NCI-H345 treated with DMSO at 0.1 percent for 48 hours (cell line): ENCODE measurements around the gene HAP1.
"Not testable (repeated sequence)": the region's sequence is repeated elsewhere in the genome, so short reads cannot be mapped to it uniquely, and the experiment has no call there.

Experiments
- DNase-seq: peaks from one replicate; lab custom pipeline; 2025; ENCODE audit not compliant: unreplicated experiment; lab: John Stamatoyannopoulos, UW

HAP1 gene

DNA sequence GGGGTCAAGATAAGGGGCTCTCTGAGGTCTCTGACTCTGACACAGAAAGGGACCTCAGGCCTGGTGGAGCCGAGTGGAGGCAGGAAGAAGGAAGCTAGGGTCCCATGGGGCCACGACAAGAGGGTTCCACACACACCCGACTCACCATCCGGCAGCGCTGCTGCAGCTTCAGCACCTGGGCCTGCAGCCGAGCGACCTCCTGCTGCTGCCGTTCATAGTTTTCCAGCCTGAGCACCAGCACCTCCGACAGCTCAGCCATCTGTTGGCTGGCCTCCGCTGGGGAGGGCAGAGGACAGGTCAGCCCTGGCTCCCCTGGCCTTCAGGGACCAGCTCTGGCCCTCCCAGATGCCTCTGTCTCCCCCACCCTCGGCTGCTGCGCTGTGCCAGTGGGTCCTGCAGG, 6.4 kb downstream of the HAP1 start:
- no peak for DNase-seq

DNA sequence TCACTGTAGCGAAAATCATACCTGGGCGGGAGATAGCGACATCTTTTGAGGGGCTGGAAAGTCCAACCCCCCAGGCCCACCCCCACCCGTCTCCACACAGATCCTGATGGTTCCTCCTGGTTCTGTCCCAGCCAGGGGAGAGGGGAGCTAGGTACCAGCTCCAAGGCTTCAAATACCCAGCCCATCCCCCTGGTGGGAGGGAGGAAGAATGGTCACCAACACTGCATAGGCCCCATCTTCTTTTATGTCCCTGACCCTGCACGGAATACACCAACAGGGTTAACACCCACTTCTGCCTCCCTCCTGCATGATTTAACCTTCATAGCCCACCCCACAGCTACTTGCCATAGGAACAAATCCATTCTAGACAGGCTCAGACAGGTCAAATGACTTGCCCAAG, 9.3 kb downstream of the HAP1 start:
- DNase-seq = no peak

DNA sequence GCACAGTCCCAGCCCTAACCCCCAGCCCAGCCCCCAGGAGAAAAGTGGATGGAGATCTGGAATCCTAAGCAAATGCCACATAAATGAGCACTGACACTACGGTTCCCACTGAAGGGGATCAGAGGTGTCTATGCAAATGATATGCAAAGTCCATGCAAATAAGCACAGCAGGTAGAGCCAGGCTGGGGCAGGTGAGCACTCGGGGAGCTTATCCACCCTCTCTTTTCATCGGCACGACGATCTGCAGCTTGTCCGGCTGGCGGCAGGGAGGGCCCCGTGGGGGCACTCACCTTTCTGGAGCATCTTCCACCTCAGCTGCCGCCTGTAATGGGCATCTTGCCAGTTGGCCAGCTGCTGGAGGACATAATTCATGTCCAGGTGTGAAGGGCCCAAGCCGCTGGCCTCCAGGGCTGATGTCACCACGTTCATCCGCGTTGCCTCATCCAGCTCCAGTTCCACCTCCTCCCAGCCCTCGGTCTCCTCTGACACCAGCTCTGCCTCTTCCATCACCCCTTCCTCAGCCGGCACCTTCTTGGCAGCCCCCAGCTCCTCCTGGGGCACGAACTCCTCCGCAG, 9.9 kb downstream of the HAP1 start:
- DNase-seq = no peak

DNA sequence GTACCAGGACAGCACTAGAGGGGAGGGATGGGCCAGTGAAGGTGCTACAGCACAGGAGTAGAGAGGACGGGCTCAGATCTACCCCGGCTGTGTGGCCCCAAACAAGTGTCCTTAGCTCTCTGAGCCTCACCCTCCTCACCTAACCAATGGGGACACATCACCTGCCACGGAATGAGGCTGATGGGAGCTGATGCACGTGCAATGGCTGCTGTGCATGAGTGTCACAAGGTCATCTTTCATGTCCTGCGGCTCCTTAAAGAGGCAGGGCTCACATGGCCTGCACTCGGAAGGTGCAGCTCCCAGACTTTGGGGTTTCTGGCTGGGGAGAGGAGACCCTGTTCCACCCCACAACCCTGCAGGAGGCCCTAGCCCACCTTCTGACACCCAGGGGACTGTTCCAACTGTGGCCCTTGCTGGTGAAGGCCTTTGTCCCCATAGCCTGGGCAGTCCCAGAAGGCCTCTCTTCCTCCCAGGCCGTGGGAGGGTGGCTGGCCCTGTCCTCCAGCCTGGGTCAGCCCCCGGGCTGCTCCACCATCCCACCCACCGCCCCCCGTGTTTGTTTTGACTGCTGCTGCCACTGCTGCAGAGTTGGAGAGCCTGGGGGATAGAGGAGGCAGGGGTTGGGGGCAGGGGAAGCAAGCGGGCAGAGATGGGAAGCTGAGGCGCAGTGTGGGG, 10.5 kb downstream of the HAP1 start:
- DNase-seq = no peak

DNA sequence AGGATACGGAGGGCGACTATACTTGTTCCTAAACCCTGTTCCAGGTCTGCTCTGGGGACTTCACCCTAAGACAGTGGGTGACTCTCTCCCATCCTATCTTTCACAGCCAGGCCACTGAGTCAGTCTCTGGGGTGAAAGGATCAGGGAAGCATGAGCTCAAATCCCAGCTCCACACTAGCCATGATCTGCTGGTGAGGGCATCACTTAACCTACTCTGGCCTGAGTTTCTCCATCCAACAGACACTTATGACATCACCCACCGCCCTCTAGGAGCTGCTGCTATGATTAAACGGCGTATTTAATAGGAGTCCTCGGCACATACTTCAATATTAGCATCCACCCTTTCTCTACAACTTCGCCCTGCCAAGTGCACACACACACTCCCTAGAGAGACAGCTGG, 12.2 kb downstream of the HAP1 start:
- no peak for DNase-seq

DNA sequence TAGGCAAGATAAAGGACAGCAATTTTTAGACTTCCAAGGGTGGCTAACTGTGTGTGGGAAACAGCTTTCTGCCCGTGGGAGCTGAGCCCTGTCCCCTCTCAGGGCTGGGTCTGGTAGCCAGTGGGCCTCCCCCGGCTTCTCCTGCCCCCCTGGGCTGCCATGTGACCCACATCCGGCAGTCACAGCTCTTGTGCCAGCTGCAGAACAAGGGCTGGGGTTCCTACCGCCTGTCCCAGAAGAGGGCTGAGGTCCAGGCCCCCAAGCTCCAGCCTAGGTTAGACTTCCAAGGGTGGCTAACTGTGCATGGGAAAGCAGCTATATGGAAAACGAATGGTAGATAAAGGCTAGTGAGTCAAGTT, 16.2 kb downstream of the HAP1 start:
- DNase-seq = no peak

DNA sequence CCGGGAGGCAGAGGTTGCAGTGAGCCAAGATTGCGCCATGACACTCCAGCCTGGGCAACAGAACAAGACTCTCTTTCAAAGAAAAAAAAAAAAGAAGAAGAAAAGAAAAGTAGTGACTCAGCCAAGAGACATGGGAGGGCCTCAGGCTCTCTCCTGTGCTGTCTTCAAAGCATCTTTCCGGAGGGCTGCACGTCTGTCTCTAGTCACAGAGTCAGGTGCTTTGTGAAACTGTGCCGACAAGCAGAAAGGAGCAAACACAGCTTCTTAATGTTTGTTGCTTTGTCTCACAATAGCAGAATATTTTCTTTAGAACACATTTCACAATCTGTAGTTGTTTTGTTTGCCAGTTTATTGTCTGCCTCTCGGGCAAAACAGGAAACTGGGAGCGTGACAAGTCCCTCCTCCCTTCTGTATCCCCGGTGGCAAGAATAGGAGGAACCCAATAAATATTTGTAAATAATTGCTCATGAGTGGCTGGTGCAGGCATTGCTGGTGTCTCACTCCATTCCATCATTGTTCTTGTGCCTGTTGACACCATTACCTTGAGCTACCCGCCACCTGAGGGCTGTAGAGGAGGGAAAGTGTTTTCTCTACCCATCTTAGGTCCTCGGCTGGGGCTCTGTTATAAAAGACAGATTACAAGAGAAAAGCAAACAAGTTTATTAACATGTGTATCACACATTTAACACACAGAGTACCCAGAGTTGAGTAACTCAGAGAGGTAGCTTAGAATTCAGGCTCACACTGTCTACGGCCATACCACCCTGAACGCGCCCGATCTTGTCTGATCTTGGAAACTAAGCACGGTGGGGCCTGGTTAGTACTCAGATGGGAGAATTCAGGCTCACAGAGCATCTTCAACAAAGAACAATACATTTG, 16.8 kb downstream of the HAP1 start:
- no peak for DNase-seq

DNA sequence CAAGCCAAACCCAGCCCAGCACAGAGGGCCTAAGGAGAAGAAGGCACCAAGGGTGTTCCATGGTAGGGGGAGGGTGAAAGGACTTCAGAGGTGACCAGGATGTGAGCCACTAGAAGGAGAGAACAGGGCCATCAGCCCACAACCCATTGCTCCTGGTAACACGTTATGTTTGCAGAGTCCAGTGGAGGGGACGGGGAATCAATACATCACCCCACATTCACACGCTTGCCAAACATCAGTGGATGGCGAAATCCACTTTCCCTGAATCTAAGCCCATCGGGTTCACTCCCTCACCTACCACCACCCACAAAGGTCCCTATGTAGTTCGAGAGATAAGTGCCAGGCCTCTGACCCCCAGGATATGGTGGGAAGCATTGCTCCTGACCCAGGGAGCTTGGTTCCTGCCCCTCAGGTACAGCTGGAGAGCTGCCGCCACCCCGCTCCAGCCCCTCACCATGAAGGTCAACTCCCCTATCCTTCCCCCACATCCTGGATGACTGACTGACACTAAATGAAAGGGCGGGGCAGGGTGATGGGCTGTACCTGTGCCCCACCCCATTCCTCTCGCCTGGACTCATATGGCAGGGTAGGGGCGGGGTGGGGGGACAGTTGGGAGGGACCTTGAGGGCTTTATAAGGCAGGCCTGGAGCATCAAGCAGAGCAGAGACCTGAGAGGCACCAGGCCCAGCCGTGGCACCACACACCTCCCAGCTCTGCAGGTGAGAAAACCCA, 22.6 kb downstream of the HAP1 start, which contains the start of gene GAST:
Gene GAST, plus strand, starts transcription at position 663 of the 732 bp plus-strand sequence. CDS start 3,106 bp downstream, outside the sequence.
- DNase-seq = no peak

DNA sequence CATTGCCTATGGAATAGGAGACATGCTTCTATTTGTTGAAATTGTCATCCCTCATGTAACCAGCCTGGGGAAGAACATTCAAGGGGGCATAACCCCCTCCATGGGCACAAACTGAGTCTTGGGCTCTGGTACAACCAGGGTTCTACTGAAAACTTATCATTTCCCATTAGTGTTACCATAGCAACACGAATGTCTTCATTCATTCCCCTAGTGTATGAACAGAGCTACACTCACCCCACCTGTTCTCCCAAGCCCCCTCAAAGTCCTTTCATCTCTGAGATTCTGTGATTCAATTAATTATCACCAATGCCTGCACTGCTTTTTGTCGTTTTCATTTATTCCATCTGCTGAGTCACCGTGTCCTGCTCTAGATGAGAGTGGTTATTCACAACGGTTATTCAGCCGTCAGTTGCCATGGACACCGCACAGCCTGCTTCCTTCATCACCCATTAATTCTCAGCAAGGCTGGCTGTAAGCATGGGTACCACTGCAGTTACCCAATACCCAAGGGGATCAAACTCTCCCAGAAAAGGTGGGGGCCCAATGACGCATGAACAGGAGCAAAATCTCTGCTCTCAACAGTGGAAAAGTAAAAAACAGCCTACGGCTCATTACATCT, 23.9 kb downstream of the HAP1 start:
- no peak for DNase-seq

DNA sequence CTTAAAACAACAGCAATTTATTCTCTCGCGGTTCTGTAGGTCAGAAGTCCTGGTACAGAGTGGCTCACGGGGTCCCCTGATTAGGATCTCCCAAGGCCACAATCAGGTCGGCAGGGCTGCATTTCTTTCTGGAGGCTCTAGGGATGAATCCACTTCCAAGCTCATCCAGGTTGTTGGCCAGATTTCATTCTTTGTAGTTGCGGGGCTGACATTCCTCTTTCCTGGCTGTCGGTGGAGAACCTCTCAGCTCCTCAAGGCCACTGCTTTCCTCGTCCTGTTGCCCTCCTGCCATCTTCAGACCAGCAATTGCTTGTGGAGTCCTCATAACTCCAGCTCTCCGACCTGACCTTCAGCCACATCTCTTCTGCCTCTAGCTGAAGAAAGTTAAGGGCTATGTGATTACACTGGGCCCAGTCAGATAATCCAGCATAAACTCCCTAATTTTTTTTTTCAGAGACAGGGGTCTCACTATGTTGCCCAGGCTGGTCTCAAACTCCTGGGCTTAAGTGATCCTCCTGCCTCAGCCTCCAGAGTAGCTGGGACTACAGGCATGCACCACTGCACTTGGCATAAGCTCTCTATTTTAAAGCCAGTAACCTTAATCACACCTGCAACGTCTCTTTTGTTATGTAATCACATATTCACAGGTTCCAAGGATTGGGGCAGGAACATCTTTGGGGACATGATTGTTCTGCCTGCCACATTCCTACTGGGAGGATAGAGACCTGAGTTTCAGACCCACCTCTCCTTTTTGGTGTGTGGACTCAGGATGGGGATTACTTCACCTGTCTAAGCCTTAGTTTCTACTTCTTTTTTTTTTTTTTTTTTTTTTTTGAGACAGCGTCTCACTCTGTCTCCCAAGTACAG, 26.4 kb downstream of the HAP1 start:
- no peak for DNase-seq

DNA sequence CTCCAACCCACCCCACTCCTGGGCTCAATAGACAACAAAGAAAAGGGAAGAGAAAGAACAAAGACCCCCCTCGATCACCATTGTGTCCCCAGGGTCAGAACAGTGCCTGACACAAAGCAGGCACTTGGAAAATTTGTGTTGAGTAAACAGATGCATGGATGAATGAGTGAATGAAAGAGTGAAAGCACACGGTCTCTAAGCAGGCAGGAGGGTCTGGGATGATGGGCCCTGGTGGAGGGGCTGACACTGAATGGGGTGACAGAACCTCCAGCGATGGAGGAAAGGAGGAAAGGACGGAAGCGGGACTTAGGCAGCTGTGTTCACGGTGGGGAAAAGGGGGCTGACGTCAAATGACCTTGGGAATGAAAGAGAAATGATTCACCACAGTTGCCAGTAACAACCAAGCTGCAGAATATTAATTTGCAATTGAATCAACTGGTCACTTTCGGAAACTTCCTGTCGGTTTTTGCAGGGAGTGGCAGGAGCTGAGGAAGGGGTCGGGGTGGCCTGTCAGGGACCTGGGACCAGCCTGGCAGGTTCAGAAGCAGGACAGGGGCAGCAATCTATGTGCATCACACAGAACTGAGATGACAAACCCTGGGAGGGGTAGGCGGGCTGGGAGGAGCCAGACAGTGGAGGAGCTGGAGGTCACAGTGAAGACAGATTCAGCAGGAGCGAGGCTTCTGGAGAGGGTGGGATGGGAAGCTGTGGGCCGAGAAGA, 29.0 kb downstream of the HAP1 start:
- no peak for DNase-seq

DNA sequence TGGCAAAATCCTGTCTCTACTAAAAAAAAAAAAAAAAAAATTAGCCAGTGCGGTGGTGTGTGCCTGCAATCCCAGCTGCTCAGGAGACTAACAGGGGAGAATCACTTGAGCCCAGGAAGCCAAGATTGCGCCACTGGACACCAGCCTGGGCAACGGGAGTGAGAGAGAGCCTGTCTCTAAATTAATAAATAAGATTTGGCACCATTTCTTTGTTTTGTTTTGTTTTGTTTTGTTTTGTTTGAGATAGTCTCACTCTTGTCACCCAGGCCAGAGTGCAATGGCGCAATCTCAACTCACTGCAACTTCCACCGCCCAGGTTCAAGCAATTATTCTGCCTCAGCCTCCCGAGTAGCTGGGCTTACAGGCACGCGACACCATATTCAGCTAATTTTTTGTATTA, 31.7 kb downstream of the HAP1 start:
- no peak for DNase-seq

DNA sequence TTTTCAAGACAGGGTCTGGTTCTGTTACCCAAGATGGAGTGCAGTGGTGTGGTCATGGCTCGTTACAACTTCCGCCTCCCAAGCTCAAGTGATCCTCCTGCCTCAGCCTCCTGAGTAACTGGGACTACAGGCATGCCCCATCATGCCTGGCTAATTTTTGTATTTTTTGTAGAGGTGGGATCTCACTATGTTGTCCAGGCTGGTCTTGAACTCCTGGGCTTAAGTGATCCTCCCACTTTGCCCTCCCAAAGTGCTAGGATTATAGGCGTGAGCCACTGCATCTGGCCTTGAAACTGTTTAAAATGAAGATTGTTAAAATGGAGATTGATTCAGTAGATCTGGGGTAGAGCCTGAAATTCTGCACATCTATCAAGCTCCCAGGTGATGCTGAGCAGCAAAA, 33.6 kb downstream of the HAP1 start:
- DNase-seq = not testable (repeated sequence)

DNA sequence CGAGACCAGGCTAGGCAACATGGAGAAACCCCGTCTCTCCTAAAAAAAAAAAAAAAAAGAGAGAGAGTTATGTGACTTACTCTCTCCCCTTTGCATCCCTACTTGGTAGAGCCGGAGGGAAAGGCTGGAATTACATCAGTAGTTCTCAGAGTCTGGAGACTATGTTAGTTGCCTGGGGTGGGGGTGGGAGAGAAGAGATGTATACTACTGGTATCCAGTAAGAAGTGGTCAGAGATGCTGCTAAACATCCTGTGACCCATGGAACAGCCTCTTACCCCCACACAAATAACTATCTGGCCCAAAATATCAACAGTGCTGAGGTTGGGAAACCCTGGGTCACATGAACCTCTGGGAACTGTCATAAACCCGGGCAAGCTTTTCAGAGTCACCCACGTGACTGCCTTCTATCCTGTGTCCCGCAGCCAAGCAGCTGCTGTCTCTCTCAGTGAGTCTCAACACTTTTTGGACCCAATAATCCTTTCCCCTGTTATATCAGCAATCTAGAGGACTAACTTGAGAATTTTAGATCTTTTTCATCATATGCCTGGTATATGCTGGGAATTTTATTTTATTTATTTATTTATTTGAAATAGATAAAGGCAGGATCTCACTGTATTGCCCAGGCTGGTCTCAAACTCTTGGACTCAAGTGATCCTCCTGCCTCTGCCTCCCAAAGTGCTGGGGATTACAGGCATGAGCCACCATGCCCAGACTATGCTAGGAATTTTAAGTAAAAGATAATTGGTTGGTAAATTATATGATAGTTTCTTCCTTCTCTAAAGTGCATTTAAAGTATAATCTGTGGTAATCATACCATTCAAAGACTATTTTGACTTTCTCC, 37.1 kb downstream of the HAP1 start:
- no peak for DNase-seq

DNA sequence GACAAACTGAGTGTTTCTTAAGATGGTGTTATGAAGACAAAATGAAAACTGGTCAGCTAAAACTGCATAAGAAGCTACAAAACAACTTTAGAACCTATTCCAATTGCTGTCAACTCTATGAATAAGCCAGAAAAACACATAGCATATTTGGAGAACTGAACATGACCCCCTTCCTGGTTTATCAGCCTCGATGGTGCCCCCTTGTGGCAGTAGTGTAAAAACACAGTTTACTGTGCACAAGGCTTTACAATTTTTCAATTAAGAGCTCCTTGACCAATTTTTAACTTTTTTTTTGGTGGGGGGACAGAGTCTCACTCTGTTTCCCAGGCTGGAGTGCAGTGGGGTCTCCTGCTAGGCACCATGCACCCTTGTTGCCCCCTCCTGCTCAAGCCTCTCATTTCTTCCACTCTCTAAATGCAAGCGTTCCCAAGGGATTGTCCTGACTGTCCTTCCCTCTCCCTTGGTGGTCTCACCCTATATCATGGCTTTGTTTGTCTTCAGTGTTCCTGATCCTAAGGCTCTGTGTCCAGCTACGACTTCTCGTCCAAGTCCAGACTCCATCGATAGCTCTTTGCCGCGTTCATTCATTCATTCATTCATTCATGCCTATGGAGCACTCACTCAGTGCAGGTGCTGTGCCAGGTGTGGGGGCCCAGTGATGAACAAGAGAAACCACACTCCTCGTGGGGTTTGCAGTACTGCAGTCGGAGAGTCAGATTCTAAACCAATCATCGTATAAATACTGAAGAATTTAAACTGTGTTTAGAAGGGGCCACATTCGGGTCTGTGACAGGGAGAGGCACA, 38.3 kb downstream of the HAP1 start:
- DNase-seq = peak; percentile 11

DNA sequence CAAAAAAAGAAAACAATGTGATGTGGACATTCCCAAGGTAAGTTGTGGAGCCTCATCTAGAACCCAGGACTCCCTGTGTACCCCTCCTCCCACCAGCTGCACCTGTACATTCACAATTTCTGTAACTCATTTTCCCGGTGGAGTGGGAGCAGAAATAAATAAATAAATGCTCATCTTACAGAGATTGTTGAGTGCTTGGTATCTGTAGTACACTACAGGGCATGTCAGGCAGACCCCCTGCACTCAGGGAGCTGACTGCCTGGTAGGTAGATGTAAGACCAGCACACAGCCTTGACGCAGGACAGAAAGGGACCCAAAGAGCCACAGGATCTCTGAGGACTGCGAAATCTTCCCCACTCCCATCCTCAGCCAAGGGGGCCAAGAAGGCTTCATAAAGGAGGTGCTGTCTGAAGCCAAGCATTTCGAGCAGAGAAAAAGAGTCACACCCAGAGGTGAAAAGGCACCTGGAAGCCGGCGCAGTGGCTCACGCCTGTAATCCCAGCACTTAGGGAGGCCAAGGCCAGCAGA, 39.2 kb downstream of the HAP1 start:
- DNase-seq = no peak

DNA sequence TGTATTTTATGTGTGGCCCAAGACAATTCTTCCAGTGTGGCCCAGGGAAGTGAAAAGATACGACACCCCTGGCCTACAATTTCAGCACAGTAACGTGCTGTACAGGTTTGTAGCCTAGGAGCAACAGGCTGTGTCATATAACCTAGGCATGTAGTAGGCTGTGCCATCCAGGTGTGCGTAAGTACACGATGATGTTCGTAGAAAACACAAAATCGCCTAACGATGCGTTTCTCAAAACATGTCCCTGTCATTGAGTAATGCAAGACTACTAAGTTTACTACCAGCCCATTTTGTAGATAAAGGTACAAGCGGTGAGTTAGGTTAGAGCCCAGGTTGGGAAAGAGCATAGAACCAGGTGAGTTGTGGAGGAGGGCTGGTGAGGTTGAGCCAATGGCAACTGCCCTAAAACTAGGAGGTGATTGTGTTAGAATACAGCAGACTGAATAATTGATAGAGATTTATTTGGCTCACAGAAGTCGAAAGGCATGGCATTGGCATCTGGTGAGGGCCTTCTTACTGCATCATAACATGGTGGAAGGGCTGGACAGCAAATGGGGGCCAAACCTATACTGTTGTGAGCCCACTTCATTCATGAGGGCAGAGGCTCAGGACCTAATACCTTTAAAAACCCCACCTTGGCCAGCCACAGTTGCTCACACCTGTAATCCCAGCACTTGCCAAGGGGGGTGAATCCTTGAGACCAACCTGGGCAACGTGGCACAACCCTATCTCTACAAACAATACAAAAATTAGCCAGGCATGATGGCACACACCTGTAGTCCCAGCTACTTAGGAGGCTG, 41.5 kb downstream of the HAP1 start:
- no peak for DNase-seq
